PC-3 (cell line): Measurements from ENCODE around the gene CACNG1. TPM values are rescaled to one million over a fixed set of nuclear protein-coding genes. Genes with fewer than 3 reads are reported as not detected.

Source experiments
- ATAC-seq: fragments of 200-7000 bp; cut with Tn5 transposase; 2 replicates; pipeline ENCODE4 v1.9.1; 2020; ENCODE audit warnings: mild to moderate bottlenecking, moderate library complexity
- BruUV-seq: library from RNA; stranded (reverse); fragments of 400-500 nt; replicated peaks from 2 replicates; lab custom pipeline; 2021; lab: Mats Ljungman, UMichigan
- CTCF ChIA-PET: fragments of 300-600 bp; sonication (Branson Sonifier 250); formaldehyde crosslinking; loops from one replicate; lab custom pipeline; 2022; ENCODE audit warnings: antibody characterized with exemption; lab: Charles Lee
- POLR2A ChIA-PET: fragments of 300-600 bp; sonication (Branson Sonifier 250); formaldehyde crosslinking; loops from one replicate; lab custom pipeline; 2022; ENCODE audit warnings: antibody characterized with exemption; ENCODE audit not compliant: unreplicated experiment; lab: Charles Lee
- DNase-seq: peaks from one replicate; pipeline ENCODE4 v3.0.0-alpha.2; 2015
- H2AFZ ChIP-seq: fragments of 300-600 bp; sonication (generic); 2 replicates; pipeline ENCODE4 v1.6.0; 2016; ENCODE audit warnings: antibody characterized with exemption, low read length
- H3F3A ChIP-seq: fragments of 300-600 bp; sonication (generic); one replicate; pipeline ENCODE4 v1.6.0; 2017; ENCODE audit warnings: antibody characterized with exemption, low read length, control low read depth, mild to moderate bottlenecking; ENCODE audit not compliant: unreplicated experiment
- H3K27ac ChIP-seq: fragments of 300-600 bp; sonication (generic); 2 replicates; pipeline ENCODE4 v1.5.1; 2016; ENCODE audit warnings: mild to moderate bottlenecking, low read length
- H3K27me3 ChIP-seq: fragments of 300-600 bp; sonication (generic); 2 replicates; pipeline ENCODE4 v1.6.1; 2016; ENCODE audit warnings: low read length, mixed read lengths
- H3K36me3 ChIP-seq: fragments of 300-600 bp; sonication (generic); 2 replicates; pipeline ENCODE4 v1.6.1; 2016; ENCODE audit warnings: low read depth, mixed run types, low read length, mixed read lengths
- H3K4me1 ChIP-seq: fragments of 300-600 bp; sonication (generic); 2 replicates; pipeline ENCODE4 v1.5.1; 2016; ENCODE audit warnings: low read length; ENCODE audit not compliant: insufficient read depth
- H3K4me2 ChIP-seq: fragments of 300-600 bp; sonication (generic); 2 replicates; pipeline ENCODE4 v1.6.0; 2016; ENCODE audit warnings: low read length
- H3K4me3 ChIP-seq: fragments of 300-600 bp; sonication (generic); 2 replicates; pipeline ENCODE4 v1.5.1; 2016; ENCODE audit warnings: mild to moderate bottlenecking, low read length, mixed read lengths
- H3K79me2 ChIP-seq: fragments of 300-600 bp; sonication (generic); 2 replicates; pipeline ENCODE4 v1.6.1; 2017; ENCODE audit warnings: low read length, mixed read lengths
- H3K9ac ChIP-seq: fragments of 300-600 bp; sonication (generic); 2 replicates; pipeline ENCODE4 v1.6.0; 2016; ENCODE audit warnings: mild to moderate bottlenecking, low read length
- H3K9me2 ChIP-seq: fragments of 300-600 bp; sonication (generic); replicated peaks from 2 replicates; pipeline ENCODE4 v1.6.1; 2016; ENCODE audit warnings: mixed run types, low read length, mixed read lengths
- H3K9me3 ChIP-seq: fragments of 300-600 bp; sonication (generic); 2 replicates; pipeline ENCODE4 v1.6.1; 2016; ENCODE audit warnings: low read length, mixed read lengths
- H4K20me1 ChIP-seq: fragments of 300-600 bp; sonication (generic); 2 replicates; pipeline ENCODE4 v1.6.1; 2016; ENCODE audit warnings: low read length, mixed read lengths
- CTCF ChIP-seq: fragments of 300-600 bp; sonication (generic); conservative IDR thresholded peaks from 2 replicates; pipeline ENCODE4 v1.5.1; 2017; ENCODE audit warnings: antibody characterized with exemption, low read depth, mild to moderate bottlenecking, low read length
- EZH2 ChIP-seq: fragments of 300-600 bp; sonication (generic); IDR thresholded peaks from one replicate; pipeline ENCODE4 v1.6.1; 2017; ENCODE audit warnings: antibody characterized with exemption, mild to moderate bottlenecking, low read length; ENCODE audit not compliant: unreplicated experiment
- EZH2phosphoT487 ChIP-seq: fragments of 300-600 bp; sonication (generic); IDR thresholded peaks from 2 replicates; pipeline ENCODE4 v1.6.1; 2018; ENCODE audit warnings: mild to moderate bottlenecking, antibody characterized with exemption, low read length, borderline replicate concordance
- intact Hi-C: fragments of 100-400 bp; cut with micrococcal nuclease; formaldehyde crosslinking; loops from 2 replicates; pipeline ENCODE4 v1.9.0; 2023
- total RNA-seq: library from RNA; depleted of rRNA; stranded (reverse); fragments of >200 nt; gene quantifications from 2 replicates; pipeline ENCODE4 v1.2.3, GENCODE V29; 2014

Gene CACNG1
- total RNA-seq, 1 experiment from 2014 or later, result not detected

GRCh38 chr17:67041531-67041930, 2.8 kb upstream of the CACNG1 start:
- BruUV-seq, result no TSS peak
- H3K27me3 ChIP-seq, result peaks cover 3% of the 10 kb centered on the region; the same call in 1 of the 2 replicates
- H2AFZ ChIP-seq, result no peak overlapping the region
- ChIA-PET POLR2A (no interaction called here), CTCF (no interaction called here)
- H4K20me1 ChIP-seq, result no peaks in the 10 kb centered on the region
- DNase-seq (no peak), ATAC-seq (no peak)
- no peaks in the 10 kb centered on the region for H3K79me2 ChIP-seq
- no peaks in the 10 kb centered on the region for H3K9me3 ChIP-seq
- intact Hi-C loops, result no loop called here
- H3K4me3 ChIP-seq, result no peak overlapping the region
- no peak overlapping the region for H3K9ac ChIP-seq
- H3F3A ChIP-seq, result no peaks in the 10 kb centered on the region
- H3K4me2 ChIP-seq, result no peak overlapping the region
- 0 out of 2 replicates have a peak, but pooled peaks cover 4% of the 10 kb centered on the region for H3K4me1 ChIP-seq
- TF ChIP-seq EZH2phosphoT487, result no peak
- no peak overlapping the region for H3K27ac ChIP-seq
- no peaks in the 10 kb centered on the region for H3K9me2 ChIP-seq
- no peaks in the 10 kb centered on the region for H3K36me3 ChIP-seq

- no peaks in the 10 kb centered on the region for H4K20me1 ChIP-seq
- ChIA-PET POLR2A (no interaction called here), CTCF (interaction anchor here (0.6 kb wide), 1 partner anchor 325 kb away, joined by 3 read pairs; no protein-coding TSS in a partner anchor)
- ATAC-seq (no peak), DNase-seq (no peak)
- 0 out of 2 replicates have a peak, but pooled peaks cover 7% of the 10 kb centered on the region for H3K4me1 ChIP-seq
- no TSS peak for BruUV-seq
- no peak overlapping the region for H3K4me3 ChIP-seq
- intact Hi-C loops, result no loop called here
- H3K27me3 ChIP-seq, result peaks cover 3% of the 10 kb centered on the region; the same call in 1 of the 2 replicates
- H3K9me3 ChIP-seq, result no peaks in the 10 kb centered on the region
- H2AFZ ChIP-seq, result no peak overlapping the region
- H3K9ac ChIP-seq, result no peak overlapping the region
- H3K9me2 ChIP-seq, result no peaks in the 10 kb centered on the region
- no peak overlapping the region for H3K27ac ChIP-seq
- no peaks in the 10 kb centered on the region for H3K36me3 ChIP-seq
- TF ChIP-seq EZH2 (no peak), EZH2phosphoT487 (no peak), CTCF (no peak)
- H3K4me2 ChIP-seq, result no peak overlapping the region
- H3F3A ChIP-seq, result no peaks in the 10 kb centered on the region
- no peaks in the 10 kb centered on the region for H3K79me2 ChIP-seq
Observed at GRCh38 chr17:67041941-67042899, 2.1 kb upstream of the CACNG1 start.

GRCh38 chr17:67043283-67043682, 1.1 kb upstream of the CACNG1 start:
- Histone ChIP-seq H2AFZ (no peak overlapping the region), H3K9ac (no peak overlapping the region), H3K79me2 (no peaks in the 10 kb centered on the region), H3K9me3 (no peaks in the 10 kb centered on the region), H3K27me3 (no peaks in the 10 kb centered on the region), H3F3A (no peaks in the 10 kb centered on the region), H3K4me1 (0 out of 2 replicates have a peak, but pooled peaks cover 7% of the 10 kb centered on the region), H3K27ac (no peak overlapping the region), H3K36me3 (no peaks in the 10 kb centered on the region), H3K9me2 (no peaks in the 10 kb centered on the region), H3K4me3 (no peak overlapping the region), H3K4me2 (no peak overlapping the region), H4K20me1 (no peaks in the 10 kb centered on the region)
- POLR2A ChIA-PET, result no interaction called here
- intact Hi-C loops, result no loop called here
- CTCF ChIA-PET, result interaction anchor here (0.6 kb wide), 1 partner anchor 326 kb away, joined by 3 read pairs; no protein-coding TSS in a partner anchor
- ATAC-seq (no peak), DNase-seq (no peak)
- BruUV-seq, result no TSS peak
- no peak for TF ChIP-seq EZH2
- no peak for TF ChIP-seq CTCF
- TF ChIP-seq EZH2phosphoT487, result no peak
